MM.1S (cell line): ENCODE measurements around the gene GPT2.

ENCODE experiments used
- EZH2 ChIP-seq: fragments of 300-600 bp; sonication (generic); optimal IDR thresholded peaks from 2 replicates; pipeline ENCODE3; 2017; ENCODE audit warnings: low read depth, mild to moderate bottlenecking, antibody characterized with exemption, low read length, mixed read lengths
- EZH2phosphoT487 ChIP-seq: fragments of 300-600 bp; sonication (generic); IDR thresholded peaks from 2 replicates; pipeline ENCODE4 v1.6.1; 2018; ENCODE audit warnings: antibody characterized with exemption, low read length
- TF ChIP-seq, protein P1 (sequence below): fragments of 300-600 bp; sonication (generic); IDR thresholded peaks from 2 replicates; pipeline ENCODE4 v1.5.1; 2016; ENCODE audit warnings: antibody characterized with exemption, low read length, mixed read lengths

DNA sequence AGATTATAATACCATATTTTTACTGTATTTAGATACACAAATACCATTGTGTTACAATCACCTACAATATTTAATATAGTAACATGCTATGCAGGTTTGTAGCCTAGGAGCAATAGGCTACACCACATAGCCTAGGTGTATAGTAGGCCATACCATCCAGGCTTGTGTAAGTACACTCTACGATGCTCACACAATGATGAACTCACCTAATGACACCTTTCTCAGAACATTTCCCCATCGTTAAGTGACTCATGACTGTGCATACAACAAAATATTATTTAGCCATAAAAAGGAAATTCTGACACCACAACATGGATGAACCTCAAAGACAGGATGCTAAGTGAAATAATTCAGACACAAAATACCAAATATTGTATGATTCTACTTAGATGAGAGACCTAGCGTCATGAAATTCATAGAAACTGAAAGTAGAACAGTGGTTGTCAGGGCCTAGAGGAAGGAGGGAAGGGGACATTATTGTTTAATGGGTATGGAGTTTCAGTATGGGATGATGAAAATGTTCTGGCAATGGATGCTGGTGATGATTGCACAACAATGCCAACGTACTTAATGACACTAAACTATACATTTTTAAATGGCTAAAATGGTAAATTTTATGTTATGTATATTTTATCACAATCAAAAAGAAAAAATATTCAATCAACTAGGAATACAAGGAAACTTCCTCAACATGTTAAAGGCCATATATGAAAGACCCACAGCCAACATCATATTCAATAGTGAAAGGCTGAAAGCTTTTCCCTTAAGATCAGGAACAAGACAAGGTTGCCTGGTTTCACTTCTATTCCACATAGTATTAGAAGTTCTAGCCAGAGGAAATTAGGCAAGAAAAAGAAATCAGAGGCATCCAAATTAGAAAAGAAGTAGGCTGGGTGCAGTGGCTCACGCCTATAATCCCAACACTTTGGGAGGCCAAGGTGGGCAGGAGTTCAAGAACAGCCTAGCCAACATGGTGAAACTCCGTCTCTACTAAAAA lies 47.3 kb upstream of the GPT2 start:
- TF ChIP-seq, protein P1, sequence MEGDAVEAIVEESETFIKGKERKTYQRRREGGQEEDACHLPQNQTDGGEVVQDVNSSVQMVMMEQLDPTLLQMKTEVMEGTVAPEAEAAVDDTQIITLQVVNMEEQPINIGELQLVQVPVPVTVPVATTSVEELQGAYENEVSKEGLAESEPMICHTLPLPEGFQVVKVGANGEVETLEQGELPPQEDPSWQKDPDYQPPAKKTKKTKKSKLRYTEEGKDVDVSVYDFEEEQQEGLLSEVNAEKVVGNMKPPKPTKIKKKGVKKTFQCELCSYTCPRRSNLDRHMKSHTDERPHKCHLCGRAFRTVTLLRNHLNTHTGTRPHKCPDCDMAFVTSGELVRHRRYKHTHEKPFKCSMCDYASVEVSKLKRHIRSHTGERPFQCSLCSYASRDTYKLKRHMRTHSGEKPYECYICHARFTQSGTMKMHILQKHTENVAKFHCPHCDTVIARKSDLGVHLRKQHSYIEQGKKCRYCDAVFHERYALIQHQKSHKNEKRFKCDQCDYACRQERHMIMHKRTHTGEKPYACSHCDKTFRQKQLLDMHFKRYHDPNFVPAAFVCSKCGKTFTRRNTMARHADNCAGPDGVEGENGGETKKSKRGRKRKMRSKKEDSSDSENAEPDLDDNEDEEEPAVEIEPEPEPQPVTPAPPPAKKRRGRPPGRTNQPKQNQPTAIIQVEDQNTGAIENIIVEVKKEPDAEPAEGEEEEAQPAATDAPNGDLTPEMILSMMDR: no peak
- no peak for TF ChIP-seq EZH2phosphoT487
- TF ChIP-seq EZH2: no peak
